SU-DHL-6 (cell line): ENCODE measurements around the gene SMIM17.

Experiments used
- H2AFZ ChIP-seq: fragments of 200-600 bp; sonication (generic); 2 replicates; pipeline ENCODE4 v1.6.1; 2014; ENCODE audit warnings: low read depth, mild to moderate bottlenecking, moderate library complexity, mixed read lengths, antibody characterized with exemption, low read length; ENCODE audit not compliant: severe bottlenecking
- H3F3A ChIP-seq: fragments of 200-600 bp; shearing (Covaris generic); 2 replicates; pipeline ENCODE4 v1.6.0; 2016; ENCODE audit warnings: antibody characterized with exemption, mild to moderate bottlenecking; ENCODE audit not compliant: insufficient read depth
- H3K27ac ChIP-seq: fragments of 200-600 bp; sonication (generic); 2 replicates; pipeline ENCODE4 v1.5.1; 2016; ENCODE audit warnings: low read depth, mild to moderate bottlenecking, low read length, moderate library complexity, mixed read lengths
- H3K27me3 ChIP-seq: fragments of 200-600 bp; sonication (generic), shearing (Covaris generic); 2 replicates; pipeline ENCODE4 v1.6.0; 2014; ENCODE audit warnings: mild to moderate bottlenecking, low read length
- H3K36me3 ChIP-seq: fragments of 200-600 bp; sonication (generic); 2 replicates; pipeline ENCODE4 v1.6.1; 2014; ENCODE audit warnings: mild to moderate bottlenecking, low read length, mixed read lengths
- H3K4me2 ChIP-seq: fragments of 300-600, 200-600 bp; shearing (Covaris generic), sonication (generic); 2 replicates; pipeline ENCODE4 v1.6.0; 2014; ENCODE audit warnings: low read length, low read depth, mild to moderate bottlenecking; ENCODE audit not compliant: poor library complexity, severe bottlenecking
- H3K4me3 ChIP-seq: fragments of 200-600 bp; sonication (generic); 2 replicates; pipeline ENCODE4 v1.5.1; 2014; ENCODE audit warnings: antibody characterized with exemption, low read length, mild to moderate bottlenecking, mixed read lengths; ENCODE audit not compliant: insufficient read depth, poor library complexity, severe bottlenecking
- H3K79me2 ChIP-seq: fragments of 200-600 bp; sonication (generic); 2 replicates; pipeline ENCODE4 v1.6.1; 2014; ENCODE audit warnings: mild to moderate bottlenecking, low read length, moderate library complexity; ENCODE audit not compliant: insufficient read depth
- H3K9ac ChIP-seq: fragments of 200-600 bp; sonication (generic); 2 replicates; pipeline ENCODE4 v1.7.0; 2014; ENCODE audit warnings: mild to moderate bottlenecking, low read length
- H3K9me2 ChIP-seq: fragments of 200-600 bp; sonication (generic); replicated peaks from 2 replicates; pipeline ENCODE4 v1.6.1; 2014; ENCODE audit warnings: low read length; ENCODE audit not compliant: insufficient read depth
- H3K9me3 ChIP-seq: fragments of 200-600 bp; sonication (generic); 2 replicates; pipeline ENCODE4 v1.6.1; 2014; ENCODE audit warnings: low read length, mixed read lengths; ENCODE audit not compliant: insufficient read depth
- H4K20me1 ChIP-seq: fragments of 200-600 bp; sonication (generic); 2 replicates; pipeline ENCODE4 v1.6.1; 2014; ENCODE audit warnings: low read depth, mild to moderate bottlenecking, antibody characterized with exemption, low read length, moderate library complexity, mixed read lengths
- CTCF ChIP-seq: fragments of 200-600 bp; sonication (generic); IDR thresholded peaks from one replicate; pipeline ENCODE4 v1.5.1; 2017; ENCODE audit warnings: antibody characterized with exemption, mild to moderate bottlenecking, low read length, moderate library complexity; ENCODE audit not compliant: insufficient read depth, poor library complexity, severe bottlenecking
- EZH2phosphoT487 ChIP-seq: fragments of 200-600 bp; sonication (generic), shearing (Covaris generic); conservative IDR thresholded peaks from 2 replicates; pipeline ENCODE4 v1.6.1; 2018; ENCODE audit warnings: mild to moderate bottlenecking, antibody characterized with exemption, low read length, moderate library complexity, mixed read lengths

Gene SMIM17

GRCh38 chr19:56660381-56661107 is 17.6 kb downstream of the SMIM17 start:
- Histone ChIP-seq H3K9ac (no peak overlapping the region), H3K9me2 (no peaks in the 10 kb centered on the region), H3K36me3 (no peaks in the 10 kb centered on the region), H4K20me1 (no peaks in the 10 kb centered on the region), H3K27ac (no peak overlapping the region), H3K9me3 (no peaks in the 10 kb centered on the region), H3K27me3 (no peaks in the 10 kb centered on the region), H2AFZ (no peak overlapping the region), H3K4me2 (no peak overlapping the region), H3K79me2 (no peaks in the 10 kb centered on the region), H3K4me3 (no peak overlapping the region), H3F3A (no peaks in the 10 kb centered on the region)
- no peak for TF ChIP-seq CTCF
- no peak for TF ChIP-seq EZH2phosphoT487

DNA sequence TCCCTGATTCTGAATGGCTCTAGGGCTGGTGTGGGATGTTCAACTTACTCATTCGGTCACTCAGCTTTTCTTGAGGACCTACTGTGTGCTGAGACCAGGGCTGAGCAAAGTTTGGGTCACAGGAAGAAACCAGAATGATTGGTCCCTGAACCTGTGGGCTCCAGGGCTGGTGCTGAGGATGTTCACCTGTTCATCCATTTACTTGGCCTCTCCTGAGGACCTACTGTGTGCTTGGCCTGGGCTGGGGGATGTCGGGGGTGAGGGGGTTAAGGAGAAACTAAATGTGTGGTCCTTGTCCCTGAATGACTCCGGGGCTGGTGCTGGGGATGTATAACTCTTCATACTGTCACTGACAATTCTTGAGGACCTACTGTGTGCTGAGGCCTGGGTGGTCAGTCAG is 18.3 kb downstream of the SMIM17 start:
- Histone ChIP-seq H3K27ac (no peak overlapping the region), H3K36me3 (no peaks in the 10 kb centered on the region), H4K20me1 (no peaks in the 10 kb centered on the region), H3F3A (no peaks in the 10 kb centered on the region), H3K4me3 (no peak overlapping the region), H2AFZ (no peak overlapping the region), H3K27me3 (no peaks in the 10 kb centered on the region), H3K4me2 (no peak overlapping the region), H3K79me2 (no peaks in the 10 kb centered on the region), H3K9me2 (no peaks in the 10 kb centered on the region), H3K9ac (no peak overlapping the region), H3K9me3 (no peaks in the 10 kb centered on the region)
- TF ChIP-seq EZH2phosphoT487: no peak
- no peak for TF ChIP-seq CTCF

GRCh38 chr19:56663931-56664500 is 21.1 kb downstream of the SMIM17 start:
- no peaks in the 10 kb centered on the region for H3K36me3 ChIP-seq
- H3K27ac ChIP-seq: no peak overlapping the region
- no peaks in the 10 kb centered on the region for H3F3A ChIP-seq
- H4K20me1 ChIP-seq: no peaks in the 10 kb centered on the region
- H3K9me2 ChIP-seq: no peaks in the 10 kb centered on the region
- H2AFZ ChIP-seq: no peak overlapping the region
- H3K79me2 ChIP-seq: no peaks in the 10 kb centered on the region
- H3K4me3 ChIP-seq: no peak overlapping the region
- H3K27me3 ChIP-seq: no peaks in the 10 kb centered on the region
- no peak overlapping the region for H3K4me2 ChIP-seq
- H3K9me3 ChIP-seq: no peaks in the 10 kb centered on the region
- no peak overlapping the region for H3K9ac ChIP-seq
- TF ChIP-seq EZH2phosphoT487: no peak
- TF ChIP-seq CTCF: no peak
